Keratinocyte (primary cell): ENCODE results near the gene CRABP2. TPM values are rescaled to one million over a fixed set of nuclear protein-coding genes. Genes with fewer than 3 reads are reported as not detected.

Experiments
- DNase-seq: peaks from one replicate; pipeline ENCODE4 v3.0.0-alpha.2; 2011; ENCODE audit warnings: low read depth, missing footprints, low spot score
- FAIRE-seq: peaks from 2 replicates; lab custom pipeline; 2011; peaks lifted over from hg19 to GRCh38; lab: Jason Lieb, UNC
- H2AFZ ChIP-seq: 2 replicates; pipeline ENCODE4 v1.6.0; 2012; ENCODE audit warnings: low read length, control low read depth, inconsistent platforms; ENCODE audit not compliant: control insufficient read depth
- H3K27ac ChIP-seq: 2 replicates; pipeline ENCODE4 v1.5.1; 2011; ENCODE audit warnings: low read length; ENCODE audit not compliant: control insufficient read depth, insufficient read depth
- H3K27me3 ChIP-seq: 3 replicates; pipeline ENCODE4 v1.6.0; 2011; ENCODE audit warnings: low read length; ENCODE audit not compliant: control insufficient read depth, insufficient read depth; ENCODE audit errors: extremely low read depth
- H3K36me3 ChIP-seq, 2 experiments: 2 replicates in 1 of 2; 3 replicates in 1 of 2; pipeline ENCODE4 v1.5.1; 2011; ENCODE audit warnings: low read length in 2 of 2, mild to moderate bottlenecking in 1 of 2; ENCODE audit not compliant: control insufficient read depth in 2 of 2, insufficient read depth in 2 of 2; ENCODE audit errors: extremely low read depth in 1 of 2
- H3K4me1 ChIP-seq: 3 replicates; pipeline ENCODE4 v1.5.1; 2011; ENCODE audit warnings: low read length; ENCODE audit not compliant: control insufficient read depth, insufficient read depth; ENCODE audit errors: extremely low read depth
- H3K4me2 ChIP-seq: 3 replicates; pipeline ENCODE4 v1.6.0; 2011; ENCODE audit warnings: low read depth, low read length; ENCODE audit not compliant: control insufficient read depth, insufficient read depth; ENCODE audit errors: extremely low read depth
- H3K4me3 ChIP-seq, 3 experiments: fragments of 200-600 bp in 1 of 3; sonication (generic) in 1 of 3; 2 replicates in 2 of 3; 3 replicates in 1 of 3; pipeline ENCODE4 v1.5.1; 2011 to 2016; ENCODE audit warnings: low read length in 3 of 3, mild to moderate bottlenecking in 3 of 3, control low read depth in 2 of 3, inconsistent platforms in 1 of 3, low read depth in 1 of 3, mixed read lengths in 1 of 3, mixed run types in 1 of 3, moderate library complexity in 1 of 3; ENCODE audit not compliant: control insufficient read depth in 2 of 3, insufficient read depth in 2 of 3; ENCODE audit errors: extremely low read depth in 1 of 3
- H3K79me2 ChIP-seq: 2 replicates; pipeline ENCODE4 v1.6.0; 2012; ENCODE audit warnings: low read length; ENCODE audit not compliant: control insufficient read depth, insufficient read depth
- H3K9ac ChIP-seq: 3 replicates; pipeline ENCODE4 v1.6.0; 2011; ENCODE audit warnings: low read length; ENCODE audit not compliant: control insufficient read depth, insufficient read depth; ENCODE audit errors: extremely low read depth
- H3K9me1 ChIP-seq: 3 replicates; pipeline ENCODE4 v1.6.0; 2011; ENCODE audit warnings: low read length; ENCODE audit not compliant: control insufficient read depth, insufficient read depth; ENCODE audit errors: extremely low read depth
- H3K9me3 ChIP-seq: 2 replicates; pipeline ENCODE4 v1.5.1; 2012; ENCODE audit warnings: low read depth, low read length; ENCODE audit not compliant: control insufficient read depth
- H4K20me1 ChIP-seq: 3 replicates; pipeline ENCODE4 v1.6.0; 2011; ENCODE audit warnings: low read length; ENCODE audit not compliant: control insufficient read depth, insufficient read depth; ENCODE audit errors: extremely low read depth
- CTCF ChIP-seq, 3 experiments: IDR thresholded peaks in 1 of 3; conservative IDR thresholded peaks in 1 of 3; optimal IDR thresholded peaks in 1 of 3; 2 replicates in 2 of 3; 3 replicates in 1 of 3; pipeline versions ENCODE3 to v1.5.1; 2011; ENCODE audit warnings: low read length in 3 of 3, mild to moderate bottlenecking in 3 of 3, moderate library complexity in 2 of 3, control low read depth in 1 of 3, inconsistent platforms in 1 of 3; ENCODE audit not compliant: insufficient read depth in 2 of 3; ENCODE audit errors: extremely low read depth in 1 of 3
- EZH2 ChIP-seq: IDR thresholded peaks from one replicate; pipeline ENCODE4 v1.6.1; 2012; ENCODE audit warnings: inconsistent platforms, mild to moderate bottlenecking, low read length, moderate library complexity
- dilution Hi-C: fragments of 300-500 bp; cut with MboI; formaldehyde crosslinking; loops from one replicate; pipeline ENCODE4 v1.7.0; 2020; ENCODE audit warnings: low sequenced_read_pairs; ENCODE audit not compliant: extremely low pct_ligation_motif_present
- polyA plus RNA-seq, 5 experiments: library from polyadenylated mRNA; depleted of rRNA in 3 of 5; stranded (reverse) in 3 of 5; stranded (forward) in 1 of 5; unstranded in 1 of 5; fragments of >200 nt; gene quantifications; 1 replicate in 1 of 5; 2 replicates in 3 of 5; 3 replicates in 1 of 5; pipeline versions ENCODE4 v1.2.1 to v1.2.3, GENCODE V29; 2011 to 2012; ENCODE audit warnings: missing spikeins in 2 of 5, low read depth in 1 of 5, low replicate concordance in 1 of 5

CRABP2 gene
- polyA plus RNA-seq, 1 donor (not counting 4 experiments of a cell fraction or from before 2014, with no cell fraction given), result 8.4 TPM

GRCh38 chr1:156669794-156670193 is 35.6 kb downstream of the CRABP2 start:
- H3K9me1 ChIP-seq, result no peaks in the 10 kb centered on the region
- H3K9me3 ChIP-seq, result no peaks in the 10 kb centered on the region
- H3K4me2 ChIP-seq, result no peak overlapping the region
- no peak for DNase-seq
- no peak for TF ChIP-seq CTCF (optimal IDR thresholded peaks at IDR 0.05 in 1 of 3, IDR thresholded peaks at IDR 0.05 in 1 of 3, conservative IDR thresholded peaks at IDR 0.05 in 1 of 3; ENCODE audit: extremely low read depth in 1 of 3, insufficient read depth in 2 of 3, low read length in 3 of 3)
- TF ChIP-seq EZH2, result no peak
- H3K36me3 ChIP-seq, result no peaks in the 10 kb centered on the region
- peaks cover 41% of the 10 kb centered on the region for H3K27me3 ChIP-seq
- H3K27ac ChIP-seq, result no peak overlapping the region
- no peak overlapping the region for H3K4me3 ChIP-seq
- H3K79me2 ChIP-seq, result no peaks in the 10 kb centered on the region
- no peak for FAIRE-seq
- no peak overlapping the region for H2AFZ ChIP-seq
- no peak overlapping the region for H3K9ac ChIP-seq
- dilution Hi-C loops, result no loop called here
- no peaks in the 10 kb centered on the region for H4K20me1 ChIP-seq
- H3K4me1 ChIP-seq, result no peaks in the 10 kb centered on the region

GRCh38 chr1:156668801-156669637 is 36.4 kb downstream of the CRABP2 start:
- H3K9ac ChIP-seq, result no peak overlapping the region
- FAIRE-seq (no peak), DNase-seq (no peak)
- no peaks in the 10 kb centered on the region for H3K79me2 ChIP-seq
- no peak overlapping the region for H3K4me2 ChIP-seq
- H3K27me3 ChIP-seq, result peaks cover 33% of the 10 kb centered on the region
- no peaks in the 10 kb centered on the region for H3K4me1 ChIP-seq
- no peak overlapping the region for H3K27ac ChIP-seq
- H3K9me3 ChIP-seq, result no peaks in the 10 kb centered on the region
- H2AFZ ChIP-seq, result no peak overlapping the region
- no peak overlapping the region for H3K4me3 ChIP-seq
- H3K36me3 ChIP-seq, result no peaks in the 10 kb centered on the region
- TF ChIP-seq CTCF (optimal IDR thresholded peaks at IDR 0.05 in 1 of 3, IDR thresholded peaks at IDR 0.05 in 1 of 3, conservative IDR thresholded peaks at IDR 0.05 in 1 of 3; ENCODE audit: extremely low read depth in 1 of 3, insufficient read depth in 2 of 3, low read length in 3 of 3), result no peak
- no peak for TF ChIP-seq EZH2
- no peaks in the 10 kb centered on the region for H4K20me1 ChIP-seq
- no peaks in the 10 kb centered on the region for H3K9me1 ChIP-seq
- dilution Hi-C loops, result no loop called here
